SK-N-MC (cell line): ENCODE results near the gene PAGE4.

ENCODE experiments used
- DNase-seq: peaks from one replicate; pipeline ENCODE4 v3.0.0-alpha.2; 2011; ENCODE audit warnings: low read depth, low spot score
- H3K27ac ChIP-seq: fragments of 200-600 bp; sonication (generic); 2 replicates; pipeline ENCODE4 v1.5.1; 2016; ENCODE audit warnings: mixed run types
- H3K36me3 ChIP-seq: fragments of 200-600 bp; sonication (generic); 2 replicates; pipeline ENCODE4 v1.6.1; 2017; ENCODE audit warnings: antibody characterized with exemption, low read length, mixed read lengths; ENCODE audit not compliant: insufficient read depth
- H3K4me3 ChIP-seq: fragments of 200-600 bp; sonication (generic); 2 replicates; pipeline ENCODE4 v1.5.1; 2016
- H3K9ac ChIP-seq: fragments of 200-600 bp; sonication (generic); 2 replicates; pipeline ENCODE4 v1.8.0; 2017; ENCODE audit warnings: mixed run types, mixed read lengths; ENCODE audit not compliant: insufficient read length
- H3K9me3 ChIP-seq: fragments of 200-600 bp; sonication (generic); 2 replicates; pipeline ENCODE4 v1.6.1; 2017; ENCODE audit warnings: low read depth, mild to moderate bottlenecking, antibody characterized with exemption, low read length, moderate library complexity, mixed read lengths
- EZH2 ChIP-seq: fragments of 200-600 bp; sonication (generic); IDR thresholded peaks from one replicate; pipeline ENCODE4 v1.6.1; 2017; ENCODE audit warnings: antibody characterized with exemption
- FOXP2 ChIP-seq: optimal IDR thresholded peaks from 2 replicates; pipeline ENCODE3; 2011; ENCODE audit warnings: mild to moderate bottlenecking, moderate library complexity; ENCODE audit not compliant: insufficient read depth; ENCODE audit errors: extremely low read length, control extremely low read depth
- POLR2AphosphoS5 ChIP-seq: IDR thresholded peaks from 2 replicates; pipeline ENCODE4 v1.6.1; 2012; ENCODE audit warnings: mild to moderate bottlenecking, low read depth, low read length, borderline replicate concordance

The PAGE4 gene

GRCh38 chrX:49859491-49859890 is 30.4 kb downstream of the PAGE4 start:
- Histone ChIP-seq H3K36me3 (no peaks in the 10 kb centered on the region), H3K4me3 (no peak overlapping the region), H3K9me3 (no peaks in the 10 kb centered on the region), H3K9ac (no peak overlapping the region), H3K27ac (no peak overlapping the region)
- TF ChIP-seq POLR2AphosphoS5 (no peak), FOXP2 (no peak), EZH2 (no peak)
- DNase-seq, result no peak

- no peak for DNase-seq
Observed at GRCh38 chrX:49860867-49861535, 31.9 kb downstream of the PAGE4 start.

GRCh38 chrX:49862093-49862492 is 33.0 kb downstream of the PAGE4 start:
- DNase-seq, result no peak
- TF ChIP-seq FOXP2, result no peak
- no peak for TF ChIP-seq EZH2
- TF ChIP-seq POLR2AphosphoS5, result no peak
- Histone ChIP-seq H3K4me3 (no peak overlapping the region), H3K9me3 (no peaks in the 10 kb centered on the region), H3K27ac (no peak overlapping the region), H3K36me3 (no peaks in the 10 kb centered on the region), H3K9ac (no peak overlapping the region)

More at GRCh38 chrX:49860867-49861535, 31.9 kb downstream of the PAGE4 start:
- Histone ChIP-seq H3K9me3 (no peaks in the 10 kb centered on the region), H3K4me3 (no peak overlapping the region), H3K36me3 (no peaks in the 10 kb centered on the region), H3K27ac (no peak overlapping the region), H3K9ac (no peak overlapping the region)
- TF ChIP-seq POLR2AphosphoS5 (no peak), EZH2 (no peak), FOXP2 (no peak)

- H3K4me3 ChIP-seq, result no peak overlapping the region
- TF ChIP-seq FOXP2 (no peak), POLR2AphosphoS5 (no peak), EZH2 (no peak)
- no peak overlapping the region for H3K9ac ChIP-seq
- H3K9me3 ChIP-seq, result no peaks in the 10 kb centered on the region
- no peak for DNase-seq
- no peak overlapping the region for H3K27ac ChIP-seq
- no peaks in the 10 kb centered on the region for H3K36me3 ChIP-seq
Observed at GRCh38 chrX:49868739-49869138, 39.6 kb downstream of the PAGE4 start.

GRCh38 chrX:49876750-49877149 is 47.6 kb downstream of the PAGE4 start:
- no peak for DNase-seq
- Histone ChIP-seq H3K36me3 (no peaks in the 10 kb centered on the region), H3K4me3 (no peak overlapping the region), H3K9ac (no peak overlapping the region), H3K27ac (no peak overlapping the region), H3K9me3 (no peaks in the 10 kb centered on the region)
- no peak for TF ChIP-seq EZH2

- H3K36me3 ChIP-seq, result no peaks in the 10 kb centered on the region
- TF ChIP-seq POLR2AphosphoS5 (no peak), FOXP2 (no peak), EZH2 (no peak)
- no peak overlapping the region for H3K9ac ChIP-seq
- DNase-seq, result no peak
- H3K9me3 ChIP-seq, result no peaks in the 10 kb centered on the region
- H3K4me3 ChIP-seq, result no peak overlapping the region
- no peak overlapping the region for H3K27ac ChIP-seq
Observed at GRCh38 chrX:49877397-49878101, 48.4 kb downstream of the PAGE4 start.

- H3K27ac ChIP-seq, result peak overlapping the region; percentile 80; the same call in 1 of the 2 replicates
- H3K9me3 ChIP-seq, result no peaks in the 10 kb centered on the region
- H3K36me3 ChIP-seq, result no peaks in the 10 kb centered on the region
- H3K9ac ChIP-seq, result peak overlapping the region; percentile 71
- DNase-seq, result no peak
- H3K4me3 ChIP-seq, result peak overlapping the region; percentile 81
- TF ChIP-seq EZH2 (no peak), POLR2AphosphoS5 (no peak), FOXP2 (no peak)
Observed at GRCh38 chrX:49878128-49878833, 49.2 kb downstream of the PAGE4 start.

- H3K36me3 ChIP-seq, result no peaks in the 10 kb centered on the region
Observed at GRCh38 chrX:49878834-49879655, 49.9 kb downstream of the PAGE4 start, which contains the start of gene USP27X. USP27X (plus strand) TSS chrX:49879484; CDS start chrX:49880308, 824 bp downstream.

More at GRCh38 chrX:49878834-49879655, 49.9 kb downstream of the PAGE4 start, which contains the start of gene USP27X:
- DNase-seq, result peak; percentile 70
- H3K9me3 ChIP-seq, result no peaks in the 10 kb centered on the region
- H3K9ac ChIP-seq, result peak within 1 kb of the TSS; percentile 71
- TF ChIP-seq EZH2 (no peak), POLR2AphosphoS5 (peak; percentile 7; the same call in 1 of the 2 replicates), FOXP2 (no peak)
- H3K4me3 ChIP-seq, result peak within 1 kb of the TSS; percentile 81
- peak within 1 kb of the TSS; percentile 80 for H3K27ac ChIP-seq
